Bronchial epithelial cell (primary cell): ENCODE measurements around the gene R3HDM1. TPM values are rescaled to one million over a fixed set of nuclear protein-coding genes. Genes with fewer than 3 reads are reported as not detected.

Experiments
- DNase-seq: peaks from one replicate; pipeline ENCODE4 v3.0.0-alpha.2; 2010; ENCODE audit warnings: low read depth
- FAIRE-seq: peaks from 2 replicates; lab custom pipeline; 2011; peaks lifted over from hg19 to GRCh38; lab: Jason Lieb, UNC
- H3K27me3 ChIP-seq: 2 replicates; pipeline ENCODE4 v1.5.1; 2011; ENCODE audit warnings: low read length; ENCODE audit not compliant: control insufficient read depth, insufficient read depth
- H3K36me3 ChIP-seq: 2 replicates; pipeline ENCODE4 v1.5.1; 2011; ENCODE audit warnings: low read length; ENCODE audit not compliant: control insufficient read depth, insufficient read depth
- H3K4me3 ChIP-seq: 2 replicates; pipeline ENCODE4 v1.5.1; 2011; ENCODE audit warnings: mild to moderate bottlenecking, low read depth, low read length, control low read depth
- CTCF ChIP-seq: IDR thresholded peaks from 2 replicates; pipeline ENCODE4 v1.5.1; 2011; ENCODE audit warnings: mild to moderate bottlenecking, moderate library complexity, low read length, control low read depth, inconsistent platforms; ENCODE audit not compliant: insufficient read depth, severe bottlenecking
- total RNA-seq: library from RNA; depleted of rRNA; stranded (reverse); fragments of >200 nt; gene quantifications from 2 replicates; pipeline ENCODE4 v1.2.1, GENCODE V29; 2014

Gene R3HDM1
- total RNA-seq, 1 donor from 2014 or later = 3.7 TPM

- H3K36me3 ChIP-seq = no peaks in the 10 kb centered on the region
- H3K4me3 ChIP-seq = peak overlapping the region; percentile 92
- no peaks in the 10 kb centered on the region for H3K27me3 ChIP-seq
- peak; percentile 71 for DNase-seq
- no peak for FAIRE-seq
- no peak for TF ChIP-seq CTCF
Measured at GRCh38 chr2:135742325-135742757, 211.1 kb downstream of the R3HDM1 start.

GRCh38 chr2:135743860-135744259 lies 212.6 kb downstream of the R3HDM1 start:
- no peak for TF ChIP-seq CTCF
- H3K36me3 ChIP-seq = no peaks in the 10 kb centered on the region
- FAIRE-seq (no peak), DNase-seq (no peak)
- no peaks in the 10 kb centered on the region for H3K27me3 ChIP-seq
- H3K4me3 ChIP-seq = no peak overlapping the region

- Histone ChIP-seq H3K27me3 (no peaks in the 10 kb centered on the region), H3K4me3 (no peak overlapping the region), H3K36me3 (no peaks in the 10 kb centered on the region)
- FAIRE-seq (no peak), DNase-seq (peak; percentile 80)
- TF ChIP-seq CTCF = peak; percentile 31
Measured at GRCh38 chr2:135744760-135745314, 213.6 kb downstream of the R3HDM1 start.

DNA sequence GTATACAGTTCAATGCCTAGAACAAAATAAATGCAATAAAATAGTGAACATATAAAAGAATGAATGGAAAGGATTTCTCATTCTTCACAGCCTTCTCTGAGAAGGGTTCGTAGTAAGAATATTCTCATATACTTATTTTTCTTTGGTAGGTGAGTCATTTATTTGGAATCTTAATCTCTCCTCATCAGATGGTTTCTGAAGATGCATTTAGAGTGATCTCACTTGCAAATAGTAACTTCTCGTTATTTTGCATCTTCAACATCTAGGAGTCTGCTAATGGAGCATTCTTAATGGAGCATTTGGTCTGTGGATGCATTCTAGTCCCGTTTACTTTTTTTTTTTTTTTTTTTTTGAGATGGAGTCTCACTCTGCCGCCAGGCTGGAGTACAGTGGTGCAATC lies 214.3 kb downstream of the R3HDM1 start:
- Histone ChIP-seq H3K4me3 (no peak overlapping the region), H3K36me3 (no peaks in the 10 kb centered on the region), H3K27me3 (no peaks in the 10 kb centered on the region)
- FAIRE-seq (no peak), DNase-seq (peak; percentile 23)
- no peak for TF ChIP-seq CTCF

DNA sequence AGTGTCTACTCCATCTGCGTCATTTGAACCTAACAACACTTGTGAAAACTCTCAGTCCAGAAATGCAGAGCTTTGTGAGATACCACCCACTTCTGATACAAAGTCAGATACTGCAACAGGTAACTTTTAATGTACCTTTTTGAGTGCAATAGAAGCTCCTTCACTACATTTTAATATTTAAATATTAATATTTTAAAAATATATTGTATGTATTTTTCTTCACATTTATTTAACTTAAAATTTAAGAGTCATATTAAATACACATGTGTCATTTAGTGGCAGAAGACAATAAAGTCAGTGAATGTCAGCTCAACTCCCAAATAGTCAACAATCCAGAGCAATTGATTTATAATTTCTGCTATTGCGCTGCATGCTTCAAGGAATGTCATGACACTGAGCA lies 224.3 kb downstream of the R3HDM1 start:
- DNase-seq (no peak), FAIRE-seq (no peak)
- Histone ChIP-seq H3K27me3 (no peaks in the 10 kb centered on the region), H3K36me3 (peaks cover 9% of the 10 kb centered on the region), H3K4me3 (no peak overlapping the region)
- TF ChIP-seq CTCF = no peak

- H3K36me3 ChIP-seq = peaks cover 13% of the 10 kb centered on the region
- no peak for TF ChIP-seq CTCF
- FAIRE-seq (no peak), DNase-seq (no peak)
- H3K4me3 ChIP-seq = no peak overlapping the region
- H3K27me3 ChIP-seq = no peaks in the 10 kb centered on the region
Measured at GRCh38 chr2:135756692-135757091, 225.4 kb downstream of the R3HDM1 start.
